Right lobe of liver (tissue), 4 donors: Measurements from ENCODE around the gene SLA2.

Experiments
- CTCF ChIP-seq, 4 donors: fragments of 200-600 bp in 3 of 4; fragments of 450-650 bp in 1 of 4; IDR thresholded peaks; one replicate each; pipeline versions ENCODE4 v1.5.1 to v1.8.0; 2016 to 2022; ENCODE audit warnings: antibody characterized with exemption in 4 of 4, mild to moderate bottlenecking in 2 of 4
- POLR2A ChIP-seq: fragments of 450-650 bp; IDR thresholded peaks from one replicate; pipeline ENCODE4 v1.6.1; 2017; ENCODE audit warnings: antibody characterized with exemption, mild to moderate bottlenecking
- donor health status: DM: no; HTN: no; CAD: no.
- donor health status: DM: no; HTN: no; CAD: no.
- donor health status: DM: no; HTN: yes; CAD: no.

- TF ChIP-seq CTCF (IDR thresholded peaks at IDR 0.05): no peak
- no peak for TF ChIP-seq POLR2A
Observed at GRCh38 chr20:36663031-36663430, 17.0 kb upstream of the SLA2 start.
